HG02973 (cell line): Measurements from ENCODE around the gene SKAP1.
"Not testable (repeated sequence)": the region's sequence is repeated elsewhere in the genome, so short reads cannot be mapped to it uniquely, and the experiment has no call there.

ENCODE experiments used
- ATAC-seq: cut with Tn5 transposase; IDR thresholded peaks from one replicate; pipeline ENCODE4 v1.9.1; 2021; ENCODE audit warnings: moderate library complexity; ENCODE audit not compliant: unreplicated experiment

SKAP1 gene

GRCh38 chr17:48250949-48251348, 179.1 kb downstream of the SKAP1 start:
- no peak for ATAC-seq

GRCh38 chr17:48250059-48250458, 180.0 kb downstream of the SKAP1 start:
- not testable (repeated sequence) for ATAC-seq

- ATAC-seq, result no peak
These were observed 182.4 kb downstream of the SKAP1 start for GRCh38 chr17:48247603-48248002.

- no peak for ATAC-seq
These were observed 183.0 kb downstream of the SKAP1 start for GRCh38 chr17:48247038-48247437.

GRCh38 chr17:48246612-48247011, 183.4 kb downstream of the SKAP1 start:
- no peak for ATAC-seq

- ATAC-seq, result not testable (repeated sequence)
These were observed 184.5 kb downstream of the SKAP1 start for GRCh38 chr17:48245465-48246033.

GRCh38 chr17:48244814-48245213, 185.2 kb downstream of the SKAP1 start:
- ATAC-seq, result no peak

GRCh38 chr17:48244121-48244711, 185.8 kb downstream of the SKAP1 start:
- no peak for ATAC-seq

GRCh38 chr17:48241770-48242497, 188.1 kb downstream of the SKAP1 start:
- ATAC-seq, result no peak

- peak; percentile 88 for ATAC-seq
These were observed 188.9 kb downstream of the SKAP1 start for GRCh38 chr17:48241131-48241591.

- ATAC-seq, result no peak
These were observed 189.4 kb downstream of the SKAP1 start for GRCh38 chr17:48240562-48241130.

GRCh38 chr17:48240122-48240521, 189.9 kb downstream of the SKAP1 start:
- ATAC-seq, result no peak

GRCh38 chr17:48239603-48239995, 190.4 kb downstream of the SKAP1 start:
- no peak for ATAC-seq

- no peak for ATAC-seq
These were observed 190.9 kb downstream of the SKAP1 start for GRCh38 chr17:48238933-48239602.

GRCh38 chr17:48237456-48237855, 192.6 kb downstream of the SKAP1 start:
- ATAC-seq, result no peak

GRCh38 chr17:48236681-48237134, 193.3 kb downstream of the SKAP1 start:
- no peak for ATAC-seq

- ATAC-seq, result no peak
These were observed 195.1 kb downstream of the SKAP1 start for GRCh38 chr17:48234922-48235321.

- no peak for ATAC-seq
These were observed 197.7 kb downstream of the SKAP1 start for GRCh38 chr17:48231995-48232959.

- ATAC-seq, result no peak
These were observed 200.1 kb downstream of the SKAP1 start for GRCh38 chr17:48229936-48230335.

GRCh38 chr17:48228720-48229119, 201.3 kb downstream of the SKAP1 start:
- ATAC-seq, result no peak
